Hematopoietic multipotent progenitor cell treated with erythropoietin and hydrocortisone succinate and interleukin-3 and kit ligand, for 4 days (in vitro differentiated cells): ENCODE data around the gene BTBD9.

ENCODE experiments used
- DNase-seq: peaks from one replicate; pipeline ENCODE4 v3.0.0-alpha.2; 2015

BTBD9 gene

DNA sequence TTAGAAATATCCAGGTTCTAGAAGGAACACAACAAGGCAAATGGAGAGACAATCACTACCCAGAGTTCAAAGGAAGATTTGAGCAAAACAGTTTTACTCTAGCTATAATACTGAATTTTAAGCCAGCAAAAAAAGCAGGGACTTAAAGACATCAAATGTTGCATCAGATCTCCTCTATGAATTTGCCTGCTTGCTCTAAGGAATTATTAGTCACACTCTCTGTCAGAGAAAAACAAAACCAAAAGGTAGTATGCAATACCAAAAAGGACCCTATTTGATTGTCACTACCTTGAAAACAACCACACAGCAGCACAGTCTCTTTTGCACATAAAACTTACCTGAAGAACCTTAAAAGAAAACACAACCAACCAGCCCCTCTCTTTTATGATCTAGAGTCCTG lies 46.3 kb downstream of the BTBD9 start:
- no peak for DNase-seq

DNA sequence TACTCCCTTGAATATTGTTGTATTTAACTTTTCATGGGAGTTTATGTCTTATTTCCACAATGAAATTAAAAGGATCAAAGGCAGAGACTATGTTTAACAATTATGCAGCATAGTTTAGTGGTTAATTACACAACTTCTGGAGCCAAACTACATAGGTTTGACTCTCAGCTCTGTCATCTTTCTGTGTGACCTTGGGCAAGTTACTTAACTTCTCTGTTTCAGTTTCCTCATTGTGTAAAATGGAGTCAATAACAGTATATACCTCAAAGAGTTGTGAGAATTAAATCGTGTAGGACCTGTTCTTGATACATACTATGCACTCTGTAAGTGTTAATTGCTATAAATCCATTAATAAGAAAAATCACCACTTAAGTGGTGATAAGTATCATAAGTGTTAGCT lies 48.3 kb downstream of the BTBD9 start:
- DNase-seq = no peak

DNA sequence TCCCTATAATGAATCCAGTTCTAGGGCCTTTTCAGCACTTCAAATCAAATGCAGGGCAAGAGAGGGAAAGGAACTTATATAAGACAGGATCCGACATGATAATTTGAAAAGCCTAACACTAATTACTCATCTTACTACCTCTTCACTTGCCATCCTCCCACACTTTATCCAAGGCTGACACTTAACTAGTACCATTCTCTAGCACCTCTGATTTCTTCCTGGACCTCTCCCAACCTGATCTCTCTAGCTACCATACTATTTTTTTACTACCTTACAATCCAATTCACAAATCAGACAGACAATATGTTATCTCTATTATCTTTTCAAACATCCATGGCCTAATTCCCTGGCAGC lies 50.4 kb downstream of the BTBD9 start:
- no peak for DNase-seq

DNA sequence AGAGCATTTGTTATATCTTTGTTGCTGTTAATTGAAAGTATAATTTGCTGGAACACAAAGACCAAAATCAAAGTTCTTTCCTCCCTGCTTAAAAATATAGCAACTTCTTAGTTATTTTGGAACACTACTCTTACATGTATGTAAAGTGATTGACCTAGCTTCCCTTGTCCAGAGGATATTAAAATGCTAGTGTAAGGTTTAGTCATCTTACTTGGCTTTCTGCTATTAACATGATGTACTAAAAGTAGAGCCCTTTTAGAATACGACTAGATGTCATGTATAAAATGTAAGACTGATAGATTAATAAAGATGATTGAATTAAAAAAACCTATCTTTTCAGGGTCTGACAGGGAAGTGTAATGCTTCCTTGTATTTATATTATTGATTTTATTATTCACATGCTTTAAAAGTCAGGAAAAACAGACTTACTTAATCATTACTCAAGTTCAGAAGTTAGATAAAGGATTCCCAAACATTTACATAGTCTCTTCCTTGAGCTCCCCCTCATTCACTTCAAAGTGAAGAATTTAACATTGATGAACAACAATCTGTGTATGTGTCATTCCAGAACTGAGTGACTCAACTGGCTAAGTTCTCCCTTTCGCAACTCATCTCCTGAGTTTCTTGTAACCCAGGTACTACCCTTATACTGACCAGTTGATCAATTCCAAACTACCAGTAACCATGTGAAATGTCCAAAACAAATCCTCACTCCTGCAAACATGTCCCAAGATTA lies 50.9 kb downstream of the BTBD9 start:
- DNase-seq = no peak

DNA sequence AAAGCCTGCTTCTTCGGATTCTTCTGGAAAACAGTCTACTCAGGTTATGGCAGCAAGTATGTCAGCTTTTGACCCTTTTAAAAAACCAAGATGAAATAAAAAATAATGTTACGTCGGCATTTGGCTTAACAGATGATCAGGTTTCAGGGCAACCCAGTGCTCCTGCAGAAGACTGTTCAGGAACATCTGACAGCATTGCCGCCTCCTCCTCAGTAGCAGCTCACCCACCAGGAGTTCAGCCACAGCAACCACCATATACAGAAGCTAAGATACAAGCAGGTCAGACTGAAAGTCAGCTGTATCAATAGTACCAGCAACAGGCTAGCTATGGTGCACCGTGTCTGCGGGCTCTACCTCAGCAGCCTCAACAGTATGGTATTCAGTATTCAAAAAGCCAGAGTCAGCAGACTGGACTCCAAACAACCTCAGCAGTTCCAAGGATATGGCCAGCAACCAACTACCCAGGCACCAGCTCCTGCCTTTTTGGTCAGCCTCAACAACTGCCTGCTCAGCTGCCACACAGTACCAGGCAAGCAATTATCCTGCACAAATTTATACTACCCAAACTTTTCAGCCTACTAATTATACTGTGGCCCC lies 51.9 kb downstream of the BTBD9 start:
- DNase-seq = no peak

DNA sequence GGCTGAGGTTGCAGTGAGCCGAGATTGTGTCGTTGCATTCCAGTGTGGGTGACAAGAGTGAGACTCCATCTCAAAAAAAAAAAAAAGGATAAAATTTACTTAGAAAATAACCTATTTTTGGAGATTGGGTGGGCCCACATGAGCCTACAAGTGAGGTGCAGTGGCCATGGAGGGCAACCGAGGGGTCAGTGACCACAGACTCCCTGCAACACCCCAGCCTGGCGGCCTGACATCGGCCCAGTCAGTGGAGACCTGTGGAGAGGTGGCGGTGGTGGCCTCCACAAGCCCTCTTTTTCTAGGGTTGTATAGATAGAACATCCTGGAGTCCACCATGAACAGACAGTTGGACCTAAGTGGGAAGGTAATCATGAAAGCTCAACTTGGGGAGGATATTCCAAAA lies 52.7 kb downstream of the BTBD9 start:
- DNase-seq = no peak

DNA sequence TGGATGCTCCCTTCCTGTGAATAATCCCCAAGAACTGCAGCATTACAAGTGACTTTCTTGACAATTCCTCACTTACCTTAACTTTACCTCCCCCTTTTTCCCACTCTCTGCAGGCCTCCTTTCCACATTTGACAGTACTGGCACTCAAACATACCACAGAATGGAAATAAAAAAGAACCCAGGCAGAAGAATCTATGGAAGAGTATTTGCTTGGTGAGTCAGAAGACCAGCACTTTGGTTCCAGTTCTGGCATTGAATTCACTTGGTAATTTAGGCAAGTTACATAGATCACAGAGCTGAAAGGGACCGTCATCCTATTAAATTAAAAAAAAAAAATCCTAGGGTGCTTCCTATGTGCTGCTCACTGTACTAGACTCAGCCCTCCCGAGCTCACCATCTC lies 55.0 kb downstream of the BTBD9 start:
- DNase-seq = no peak

DNA sequence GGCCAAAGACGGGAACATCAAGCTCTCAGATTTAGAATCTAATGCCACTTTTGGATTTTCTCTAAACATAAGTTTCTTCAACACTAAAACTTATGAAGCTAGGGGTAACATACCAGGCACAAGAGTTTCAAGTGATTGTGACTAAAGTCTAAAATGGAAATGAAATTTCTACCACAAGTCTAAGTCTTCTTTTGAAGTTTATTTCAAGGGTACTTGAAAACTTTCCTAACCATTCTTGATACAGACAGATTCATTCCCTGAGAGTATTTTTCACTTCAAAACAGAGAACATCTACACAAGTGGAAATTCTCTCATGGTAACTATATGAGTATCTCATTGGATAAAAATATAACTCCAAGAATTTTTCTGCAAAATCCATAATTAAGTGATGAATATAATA lies 56.2 kb downstream of the BTBD9 start:
- no peak for DNase-seq

DNA sequence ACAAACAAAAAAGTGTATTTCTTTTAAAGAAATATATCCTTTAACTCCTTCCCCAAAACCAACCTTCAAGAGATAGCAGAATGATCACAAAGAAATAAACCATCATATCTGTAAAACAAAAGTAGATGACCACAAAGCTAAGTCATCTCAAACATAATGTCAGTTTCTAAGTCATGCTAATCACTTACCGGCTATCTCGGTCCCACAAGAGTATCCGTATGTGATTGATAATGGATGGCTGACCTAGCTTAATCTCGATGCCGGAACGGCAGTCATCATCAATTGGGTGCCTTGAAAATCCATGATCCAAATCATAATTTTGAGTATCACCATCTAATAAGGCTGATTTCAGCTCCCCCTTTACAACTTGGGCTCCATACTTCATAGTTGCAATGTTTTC lies 59.7 kb downstream of the BTBD9 start:
- peak; percentile 6 for DNase-seq

DNA sequence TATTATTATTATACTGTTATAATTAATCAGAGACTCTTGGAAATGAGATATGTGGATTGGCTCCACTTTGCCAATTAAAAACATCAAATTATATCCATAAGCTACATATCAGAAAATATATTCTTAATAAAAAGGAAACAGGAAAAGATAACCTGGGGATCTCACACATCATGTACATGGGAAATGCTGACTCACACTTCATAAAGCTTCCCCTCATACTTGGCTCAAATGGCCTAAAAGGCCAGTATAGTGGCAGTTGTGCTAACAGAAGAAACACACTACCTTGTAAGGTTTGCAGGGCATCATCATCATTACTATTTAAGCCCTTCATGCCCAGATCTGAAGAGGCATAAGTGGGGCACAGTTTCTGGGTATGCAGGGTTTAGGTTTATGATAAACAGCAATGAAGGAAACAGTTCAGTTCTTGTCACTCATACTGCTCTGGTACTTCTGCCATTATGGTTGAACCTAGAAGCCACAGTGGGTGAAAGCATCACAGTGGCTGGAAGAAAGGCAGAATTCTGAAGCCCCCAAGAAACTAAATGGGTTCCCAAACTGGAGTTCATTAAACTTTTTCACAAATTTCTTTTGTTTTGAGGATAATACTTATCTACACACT lies 60.6 kb downstream of the BTBD9 start:
- peak; percentile 33 for DNase-seq

DNA sequence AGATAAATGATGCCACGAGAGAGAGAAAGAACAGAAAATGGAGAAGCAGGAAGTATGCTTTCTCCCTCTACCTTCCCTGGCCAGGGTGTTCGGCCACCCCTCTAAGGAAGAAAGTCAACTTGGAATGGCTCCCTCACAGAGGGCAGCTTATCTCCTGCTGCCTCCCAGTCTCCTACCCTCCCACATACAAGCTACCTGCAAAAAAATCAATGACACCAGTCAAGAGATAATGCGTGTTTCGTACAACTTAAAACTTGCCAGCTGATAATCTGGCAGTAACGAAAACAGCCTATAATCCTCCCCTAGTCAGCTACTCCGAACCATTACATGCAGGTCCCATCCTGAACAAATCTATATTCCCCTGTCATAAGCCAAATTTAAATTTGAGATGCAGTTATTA lies 61.7 kb downstream of the BTBD9 start:
- DNase-seq = no peak

DNA sequence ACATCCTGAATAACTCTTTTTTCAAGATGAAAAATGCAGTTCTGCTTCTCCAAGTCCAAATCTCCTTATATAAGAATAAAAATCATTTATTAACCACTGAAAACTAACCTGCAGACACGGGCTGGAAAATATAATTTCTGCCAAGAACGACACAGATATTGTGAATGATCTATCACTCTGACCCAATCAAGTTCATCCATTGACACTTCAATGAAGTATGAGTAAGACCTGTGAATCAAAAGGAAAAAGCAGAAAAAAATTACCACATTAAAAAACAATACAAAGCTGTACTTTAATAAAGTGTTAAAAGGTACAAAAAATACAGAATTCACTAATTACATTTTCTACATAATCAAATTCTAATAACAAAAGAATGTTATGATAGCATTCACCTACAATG lies 62.2 kb downstream of the BTBD9 start:
- DNase-seq = no peak

DNA sequence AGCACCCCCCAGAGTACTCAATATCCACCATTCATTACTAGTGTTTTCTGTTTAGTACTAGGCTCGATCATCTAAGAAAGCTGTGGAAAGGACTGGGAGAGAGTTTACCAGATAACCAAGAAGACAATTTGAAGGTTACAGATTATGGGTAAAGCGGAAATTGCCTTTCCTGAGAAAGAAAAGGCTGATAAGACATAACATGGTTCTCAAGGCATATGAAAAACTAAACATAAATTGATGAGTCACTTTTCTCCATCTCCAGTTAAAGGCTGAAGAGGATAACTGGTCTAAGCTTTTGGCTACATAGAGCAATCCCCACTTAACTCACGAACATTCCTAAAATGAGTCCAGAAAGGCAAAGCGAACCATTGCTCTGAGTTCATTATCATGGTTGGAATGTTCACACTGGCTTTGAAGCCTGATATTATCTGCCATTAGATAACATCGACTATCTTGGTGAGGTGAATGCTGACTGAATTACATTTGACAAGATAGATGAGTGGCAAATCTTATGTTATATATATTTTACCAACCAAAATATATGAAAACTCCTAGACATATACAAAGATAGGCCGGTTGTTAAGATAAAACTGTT lies 65.8 kb downstream of the BTBD9 start:
- peak; percentile 55 for DNase-seq

DNA sequence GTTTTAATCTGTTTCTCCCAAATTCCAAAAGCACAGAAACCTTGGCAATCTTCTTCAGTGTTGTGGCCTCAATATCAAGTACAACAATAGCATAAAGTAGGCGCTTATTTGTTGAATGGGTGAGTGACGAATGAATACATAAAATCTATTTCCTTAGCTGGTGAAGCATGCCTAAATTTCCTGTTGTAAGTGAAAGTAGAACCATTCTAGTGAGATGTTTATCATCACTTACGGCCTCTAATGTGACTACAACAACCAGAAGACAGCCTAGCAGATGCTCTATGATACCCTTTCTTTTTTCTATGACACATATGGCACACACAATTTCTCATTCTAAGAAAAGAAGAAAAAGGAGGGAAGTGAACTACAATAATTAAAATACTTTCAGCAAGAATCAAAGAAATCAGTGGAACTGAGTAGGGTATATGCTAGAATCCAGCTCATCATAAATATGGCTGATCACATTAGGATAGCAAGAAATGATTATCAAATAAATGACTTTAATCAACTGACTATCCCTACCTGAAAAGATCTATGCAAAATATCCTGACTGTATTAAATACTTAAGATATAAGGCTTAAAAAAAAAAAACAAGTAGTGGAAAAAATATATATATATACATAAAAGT lies 67.4 kb downstream of the BTBD9 start:
- peak; percentile 53 for DNase-seq

DNA sequence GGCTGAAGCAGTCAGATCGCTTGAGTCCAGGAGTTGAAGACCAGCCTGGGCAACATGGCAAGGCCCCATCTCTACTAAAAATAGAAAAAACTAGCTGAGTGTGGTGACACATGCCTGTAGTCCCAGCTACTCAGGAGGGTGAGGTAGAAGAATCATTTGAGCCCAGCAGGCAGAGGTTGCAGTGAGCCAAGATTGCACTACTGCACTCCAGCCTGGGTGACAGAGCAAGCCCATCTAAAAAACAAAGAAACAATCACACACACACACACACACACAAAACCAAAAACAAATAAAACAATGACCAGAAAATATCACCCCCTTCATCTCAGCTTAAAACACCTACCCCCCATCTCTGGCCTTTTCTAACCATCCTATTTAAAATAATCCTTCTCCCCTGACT lies 68.0 kb downstream of the BTBD9 start:
- no peak for DNase-seq

DNA sequence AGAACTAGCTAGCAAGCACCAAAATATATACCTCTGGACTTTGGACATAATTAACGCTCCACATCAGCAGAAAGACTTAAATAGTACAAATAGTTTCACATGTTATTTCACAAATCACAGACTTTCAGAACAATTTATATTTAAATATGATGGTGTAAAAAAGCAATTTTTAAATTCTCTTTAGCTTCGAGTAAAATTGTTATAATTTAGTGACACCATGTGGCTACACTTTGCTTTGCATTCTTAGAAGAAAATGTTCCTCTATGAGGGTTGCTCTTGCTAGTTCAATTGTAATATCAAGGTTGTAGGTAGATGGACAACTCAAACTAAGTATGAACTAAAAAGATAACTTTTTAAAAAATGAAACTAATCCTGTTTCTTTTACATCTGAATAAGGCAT lies 69.0 kb downstream of the BTBD9 start:
- peak; percentile 56 for DNase-seq

DNA sequence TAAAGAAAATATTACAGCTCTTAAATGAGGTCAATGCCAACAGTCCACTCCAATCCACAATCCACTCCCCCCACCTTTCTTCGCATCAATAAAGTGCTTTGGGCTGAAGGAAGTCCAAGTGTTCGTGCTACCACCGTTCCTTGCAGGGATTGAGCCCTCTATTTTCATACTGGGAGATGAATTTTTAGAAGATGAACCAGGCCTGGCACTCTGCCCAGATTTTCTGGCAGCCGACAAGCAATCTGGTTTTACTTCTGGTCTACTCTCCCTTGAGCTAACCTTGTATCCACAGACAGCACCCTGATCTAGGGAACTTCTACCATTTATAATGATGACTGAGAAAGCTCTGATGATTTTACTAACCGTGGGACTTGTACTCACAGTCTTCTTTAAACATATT lies 72.3 kb downstream of the BTBD9 start:
- peak; percentile 14 for DNase-seq

DNA sequence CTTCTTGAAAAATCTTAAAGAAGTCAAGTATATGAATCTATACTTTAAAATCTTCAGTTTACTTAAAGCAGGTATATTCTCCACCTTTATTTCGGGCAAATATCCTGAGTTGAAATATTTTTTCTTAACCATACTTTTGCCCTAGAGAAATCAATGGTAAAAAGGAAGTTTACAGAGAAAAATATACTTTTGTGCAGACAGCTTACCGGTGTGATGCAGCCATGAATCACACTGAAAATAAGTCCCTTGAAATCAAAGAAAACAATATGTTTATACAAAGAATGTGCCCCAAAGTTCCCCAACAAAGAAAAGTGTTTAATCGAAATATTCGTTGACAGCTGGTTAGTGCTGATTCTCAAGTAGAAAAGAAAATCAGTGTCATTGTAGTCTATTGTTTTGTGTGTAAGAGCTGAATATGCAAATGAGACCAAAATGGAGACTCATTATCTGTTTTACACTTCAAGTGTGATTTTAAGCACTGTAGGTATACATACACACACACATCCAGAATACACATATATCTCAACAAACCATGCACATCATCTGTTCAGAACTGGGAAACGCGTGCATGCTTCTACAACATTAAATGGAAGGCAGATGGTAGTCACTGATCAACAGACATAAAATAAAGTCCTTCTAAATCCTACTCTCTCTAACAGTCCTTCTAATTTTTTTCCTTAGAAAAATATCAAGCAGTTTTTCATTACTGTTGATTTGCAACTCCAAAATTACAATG lies 73.3 kb downstream of the BTBD9 start:
- DNase-seq = no peak

DNA sequence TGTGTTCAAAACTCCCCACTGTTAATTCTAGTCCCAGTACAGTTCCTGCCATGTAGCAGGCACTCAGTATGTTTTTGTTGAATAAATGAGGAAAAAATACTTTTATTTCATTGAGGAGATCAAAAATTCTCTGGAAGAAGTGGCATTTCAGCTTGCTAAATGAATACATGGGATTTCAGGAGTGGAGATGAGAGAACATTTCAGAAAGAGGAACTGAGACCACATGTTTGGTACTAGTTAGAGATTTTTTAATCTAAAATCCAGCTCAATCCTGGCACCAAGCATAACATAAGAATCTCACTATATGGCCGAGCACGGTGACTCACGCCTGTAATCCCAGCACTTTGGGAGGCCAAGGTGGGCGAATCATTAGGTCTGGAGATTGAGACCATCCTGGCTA lies 75.4 kb downstream of the BTBD9 start:
- DNase-seq = no peak

DNA sequence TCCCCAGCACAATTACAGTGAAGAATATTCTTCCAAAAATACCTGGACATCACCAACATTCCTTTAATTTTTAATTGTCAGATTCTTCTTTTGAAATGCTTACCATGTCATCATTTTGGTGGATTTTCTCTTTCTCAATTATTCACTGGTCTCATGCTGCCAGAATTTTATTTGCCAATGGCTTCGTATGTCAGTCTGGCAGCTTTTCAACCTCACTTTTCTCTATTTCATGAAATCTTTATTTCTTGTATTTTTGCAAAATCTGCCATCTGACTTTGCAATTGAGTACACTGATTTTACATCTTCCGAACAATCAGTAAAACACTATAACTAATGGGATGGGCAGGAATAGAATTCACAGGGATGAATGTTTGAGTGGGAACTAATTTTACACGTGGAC lies 84.1 kb downstream of the BTBD9 start:
- no peak for DNase-seq

DNA sequence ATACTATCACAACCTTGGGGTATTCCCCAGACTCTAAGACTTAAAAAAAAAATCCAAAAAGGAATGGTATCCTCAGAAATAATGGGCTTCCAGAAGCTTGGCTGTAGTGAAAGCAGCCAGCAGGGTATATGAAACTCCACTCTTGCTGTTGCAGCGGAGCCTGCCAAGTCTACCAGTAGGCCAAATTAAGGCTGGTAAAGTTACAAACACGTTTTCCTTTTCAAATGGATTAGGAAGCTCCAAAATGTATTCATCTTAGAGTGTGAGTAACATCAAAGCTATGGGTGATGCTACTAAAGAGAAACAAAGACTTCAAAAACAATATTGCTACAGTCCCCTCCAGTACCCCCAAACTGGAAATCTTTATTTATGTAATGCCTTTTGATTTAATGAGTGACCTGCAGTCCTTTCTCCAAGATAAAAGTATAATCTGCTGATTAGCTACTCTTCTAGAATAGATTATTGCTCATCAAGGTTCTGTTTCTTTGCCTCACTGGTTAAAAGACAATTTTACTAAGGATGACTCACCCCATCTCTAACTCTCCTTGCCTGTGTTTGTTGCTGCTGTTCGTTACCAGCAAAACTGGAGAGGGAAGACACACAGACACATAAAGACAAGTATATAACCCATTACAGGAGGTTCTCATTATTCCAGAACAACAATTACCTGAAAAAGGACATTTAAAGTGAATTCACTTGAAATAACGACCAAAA lies 84.9 kb downstream of the BTBD9 start:
- no peak for DNase-seq

DNA sequence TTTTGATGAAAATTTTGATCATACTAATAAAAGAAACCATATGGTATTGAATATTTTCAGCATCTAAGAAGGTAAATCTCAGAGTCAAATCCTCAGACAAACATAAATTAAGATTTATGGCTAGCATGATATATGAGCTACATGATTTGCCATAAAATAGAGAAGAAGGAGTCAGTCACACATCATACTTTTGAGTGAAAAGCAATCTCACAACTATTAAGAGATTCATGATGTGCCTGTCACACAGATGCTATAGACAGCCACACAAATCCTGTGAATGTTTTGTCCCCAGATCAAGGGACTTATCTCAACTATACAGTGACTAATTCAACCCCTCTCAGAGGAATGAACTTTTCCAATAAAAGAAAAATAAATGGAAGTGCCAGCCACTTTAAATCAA lies 85.7 kb downstream of the BTBD9 start:
- no peak for DNase-seq
